Keratinocyte (primary cell): ENCODE results near the gene NEU2.

Experiments
- EZH2 ChIP-seq: IDR thresholded peaks from one replicate; pipeline ENCODE4 v1.6.1; 2012; ENCODE audit warnings: inconsistent platforms, mild to moderate bottlenecking, low read length, moderate library complexity
- TF ChIP-seq, protein P1 (sequence below), 3 experiments: IDR thresholded peaks in 1 of 3; conservative IDR thresholded peaks in 1 of 3; optimal IDR thresholded peaks in 1 of 3; 2 replicates in 2 of 3; 3 replicates in 1 of 3; pipeline versions ENCODE3 to v1.5.1; 2011; ENCODE audit warnings: low read length in 3 of 3, mild to moderate bottlenecking in 3 of 3, moderate library complexity in 2 of 3, control low read depth in 1 of 3, inconsistent platforms in 1 of 3; ENCODE audit not compliant: insufficient read depth in 2 of 3; ENCODE audit errors: extremely low read depth in 1 of 3

DNA sequence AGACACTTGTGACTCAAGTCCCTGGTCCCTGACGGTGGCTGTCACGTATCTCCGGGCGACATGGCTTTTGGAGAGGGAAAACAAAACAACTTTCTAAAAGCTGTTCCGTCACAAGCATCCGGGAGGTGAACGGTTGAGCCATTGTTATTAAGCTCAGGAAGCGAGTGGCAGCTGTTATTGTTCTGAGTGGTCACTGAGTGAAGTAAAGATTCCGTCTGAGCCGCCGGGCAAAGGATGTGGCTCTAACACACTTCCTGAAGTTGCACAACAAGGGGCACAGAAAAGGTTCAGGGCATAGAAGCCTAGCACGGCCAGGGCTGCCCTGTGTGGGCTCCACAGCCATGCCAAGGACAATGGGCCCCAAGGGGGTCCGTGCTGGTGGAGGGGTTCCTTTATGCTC, 52.0 kb downstream of the NEU2 start:
- TF ChIP-seq, protein P1, sequence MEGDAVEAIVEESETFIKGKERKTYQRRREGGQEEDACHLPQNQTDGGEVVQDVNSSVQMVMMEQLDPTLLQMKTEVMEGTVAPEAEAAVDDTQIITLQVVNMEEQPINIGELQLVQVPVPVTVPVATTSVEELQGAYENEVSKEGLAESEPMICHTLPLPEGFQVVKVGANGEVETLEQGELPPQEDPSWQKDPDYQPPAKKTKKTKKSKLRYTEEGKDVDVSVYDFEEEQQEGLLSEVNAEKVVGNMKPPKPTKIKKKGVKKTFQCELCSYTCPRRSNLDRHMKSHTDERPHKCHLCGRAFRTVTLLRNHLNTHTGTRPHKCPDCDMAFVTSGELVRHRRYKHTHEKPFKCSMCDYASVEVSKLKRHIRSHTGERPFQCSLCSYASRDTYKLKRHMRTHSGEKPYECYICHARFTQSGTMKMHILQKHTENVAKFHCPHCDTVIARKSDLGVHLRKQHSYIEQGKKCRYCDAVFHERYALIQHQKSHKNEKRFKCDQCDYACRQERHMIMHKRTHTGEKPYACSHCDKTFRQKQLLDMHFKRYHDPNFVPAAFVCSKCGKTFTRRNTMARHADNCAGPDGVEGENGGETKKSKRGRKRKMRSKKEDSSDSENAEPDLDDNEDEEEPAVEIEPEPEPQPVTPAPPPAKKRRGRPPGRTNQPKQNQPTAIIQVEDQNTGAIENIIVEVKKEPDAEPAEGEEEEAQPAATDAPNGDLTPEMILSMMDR (optimal IDR thresholded peaks at IDR 0.05 in 1 of 3, IDR thresholded peaks at IDR 0.05 in 1 of 3, conservative IDR thresholded peaks at IDR 0.05 in 1 of 3; ENCODE audit: extremely low read depth in 1 of 3, insufficient read depth in 2 of 3, low read length in 3 of 3) = no peak
- TF ChIP-seq EZH2 = no peak
